Stomach smooth muscle (tissue), 2 donors: Measurements from ENCODE around the gene EDN2.

Source experiments
- H3K27ac ChIP-seq: one replicate; pipeline ENCODE4 v1.7.0; 2013; ENCODE audit warnings: mild to moderate bottlenecking, low read length, inconsistent platforms
- H3K27me3 ChIP-seq, 2 donors: one replicate each; pipeline ENCODE4 v1.7.0; 2013; ENCODE audit warnings: low read length in 2 of 2; ENCODE audit not compliant: insufficient read depth in 2 of 2, control insufficient read depth in 1 of 2
- H3K36me3 ChIP-seq, 2 donors: one replicate each; pipeline ENCODE4 v1.7.0; 2013; ENCODE audit warnings: low read length in 2 of 2; ENCODE audit not compliant: control insufficient read depth in 2 of 2, insufficient read depth in 2 of 2
- H3K4me1 ChIP-seq: one replicate; pipeline ENCODE4 v1.7.0; 2013; ENCODE audit warnings: low read length; ENCODE audit not compliant: control insufficient read depth, insufficient read depth
- H3K4me3 ChIP-seq, 2 donors: one replicate each; pipeline ENCODE4 v1.7.0; 2013; ENCODE audit warnings: low read length in 2 of 2
- H3K9ac ChIP-seq, 2 donors: one replicate each; pipeline ENCODE4 v1.7.0; 2013; ENCODE audit warnings: low read length in 2 of 2, mild to moderate bottlenecking in 1 of 2
- H3K9me3 ChIP-seq, 2 donors: one replicate each; pipeline ENCODE4 v1.7.0; 2013; ENCODE audit warnings: low read length in 2 of 2; ENCODE audit not compliant: control insufficient read depth in 2 of 2
- donor health status: healthy.
- donor health status: Pancreatic carcinoma.

The EDN2 gene

DNA sequence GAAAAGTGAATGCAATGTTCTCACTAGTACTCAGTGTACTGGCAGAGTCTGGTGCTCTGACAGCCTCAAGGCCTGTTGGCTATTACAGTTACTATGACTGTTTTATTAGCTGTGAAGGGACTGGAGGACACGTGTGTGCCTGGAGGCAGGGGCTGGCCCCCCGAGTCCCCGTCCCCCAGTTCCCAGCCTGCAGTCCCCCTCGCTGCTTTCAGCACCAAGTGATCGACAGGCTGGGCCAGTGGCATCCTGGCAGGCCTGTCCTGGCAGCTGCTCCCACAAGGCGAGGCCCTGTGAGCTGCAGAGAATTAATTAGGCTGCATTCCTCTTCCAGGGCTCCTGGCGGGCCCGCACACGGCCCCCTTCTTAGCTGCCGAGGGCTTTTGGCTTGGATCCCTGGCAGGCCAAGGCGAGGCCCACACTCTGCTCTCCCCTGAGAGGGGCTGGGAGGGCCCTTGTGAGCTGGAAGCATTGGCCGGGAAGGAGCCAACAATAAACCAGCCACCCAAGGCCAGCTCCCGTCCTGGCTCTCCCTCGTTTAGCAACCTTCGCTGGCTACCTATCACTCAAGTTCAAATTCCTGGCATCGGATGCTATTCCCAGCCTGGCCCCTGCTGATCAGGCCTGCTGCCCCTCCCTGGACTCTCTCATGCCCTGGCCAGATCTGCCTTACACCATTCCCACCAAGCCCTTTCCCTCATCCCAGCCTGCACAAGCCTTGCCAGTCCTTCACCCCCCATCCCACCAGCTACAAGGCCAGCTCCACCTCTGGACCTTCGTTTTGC is 9.8 kb downstream of the EDN2 start:
- Histone ChIP-seq H3K27ac (peak overlapping the region; percentile 76), H3K9ac (peak overlapping the region; percentile 5 to 18), H3K4me1 (peaks cover 44% of the 10 kb centered on the region), H3K36me3 (no peaks in the 10 kb centered on the region), H3K4me3 (peak overlapping the region in 1 of 2 donors; percentile 8), H3K9me3 (no peaks in the 10 kb centered on the region), H3K27me3 (no peaks in the 10 kb centered on the region)

- Histone ChIP-seq H3K4me1 (peaks cover 37% of the 10 kb centered on the region), H3K4me3 (no peak overlapping the region), H3K36me3 (no peaks in the 10 kb centered on the region), H3K27ac (peak overlapping the region; percentile 76), H3K9ac (peak overlapping the region; percentile 6 to 55), H3K9me3 (no peaks in the 10 kb centered on the region), H3K27me3 (no peaks in the 10 kb centered on the region)
Measured at GRCh38 chr1:41473738-41474362, 10.6 kb downstream of the EDN2 start.

DNA sequence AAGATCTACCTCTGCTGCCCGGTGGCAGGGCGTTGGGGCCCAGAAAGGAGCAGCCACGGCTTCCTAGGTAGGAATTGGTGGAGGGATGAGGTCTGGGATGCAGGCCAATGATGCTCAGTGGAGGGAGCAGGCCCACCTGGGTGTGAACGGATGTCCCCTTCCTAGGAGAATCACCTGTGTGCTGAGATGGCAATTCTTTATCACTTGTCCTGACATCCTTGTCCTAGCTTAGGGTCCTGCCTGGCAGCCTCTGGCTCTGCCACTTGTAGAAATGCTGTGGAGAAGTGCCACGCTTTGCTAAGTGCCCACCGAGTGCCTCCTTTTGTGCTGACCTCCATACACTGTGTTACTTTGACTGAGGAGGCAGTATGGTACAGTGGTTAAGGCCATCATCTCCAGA is 12.8 kb downstream of the EDN2 start:
- H3K9me3 ChIP-seq, result no peaks in the 10 kb centered on the region
- H3K4me1 ChIP-seq, result peaks cover 25% of the 10 kb centered on the region

DNA sequence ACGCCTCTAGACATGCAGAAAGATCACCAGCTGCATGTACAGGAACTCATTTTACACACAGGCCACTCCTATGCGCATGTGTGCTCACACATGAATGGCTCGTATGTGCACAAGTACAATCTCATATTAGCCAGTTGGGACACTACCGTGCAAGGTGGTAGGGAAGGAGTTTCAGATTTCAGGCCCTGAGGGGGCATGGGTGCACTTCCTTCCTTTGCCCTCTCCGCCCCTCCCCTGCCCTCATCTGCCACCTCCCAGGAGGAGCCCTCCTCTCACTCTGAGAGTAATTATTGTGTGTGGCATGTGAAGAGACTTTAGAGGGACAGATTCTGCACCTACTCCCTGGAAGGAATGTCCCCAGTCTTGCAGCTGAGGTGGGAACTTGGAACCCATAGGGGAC is 14.8 kb downstream of the EDN2 start:
- H3K36me3 ChIP-seq, result no peaks in the 10 kb centered on the region
- no peak overlapping the region for H3K27ac ChIP-seq
- no peak overlapping the region for H3K4me3 ChIP-seq
- peaks cover 14% of the 10 kb centered on the region for H3K4me1 ChIP-seq
- peak overlapping the region in 1 of 2 donors; percentile 21 for H3K9ac ChIP-seq
- no peaks in the 10 kb centered on the region for H3K27me3 ChIP-seq
- H3K9me3 ChIP-seq, result no peaks in the 10 kb centered on the region

More for the DNA sequence above, 12.8 kb downstream of the EDN2 start:
- no peaks in the 10 kb centered on the region for H3K27me3 ChIP-seq
- no peak overlapping the region for H3K27ac ChIP-seq
- no peak overlapping the region for H3K9ac ChIP-seq
- H3K4me3 ChIP-seq, result no peak overlapping the region
- no peaks in the 10 kb centered on the region for H3K36me3 ChIP-seq

GRCh38 chr1:41468122-41468762 is 16.2 kb downstream of the EDN2 start:
- no peak overlapping the region for H3K4me3 ChIP-seq
- H3K27ac ChIP-seq, result no peak overlapping the region
- no peaks in the 10 kb centered on the region for H3K36me3 ChIP-seq
- H3K27me3 ChIP-seq, result no peaks in the 10 kb centered on the region
- H3K9me3 ChIP-seq, result no peaks in the 10 kb centered on the region
- peaks cover 2% of the 10 kb centered on the region for H3K4me1 ChIP-seq
- no peak overlapping the region for H3K9ac ChIP-seq

GRCh38 chr1:41467673-41468072 is 16.8 kb downstream of the EDN2 start:
- Histone ChIP-seq H3K4me3 (no peak overlapping the region), H3K27me3 (no peaks in the 10 kb centered on the region), H3K9ac (no peak overlapping the region), H3K9me3 (no peaks in the 10 kb centered on the region), H3K27ac (no peak overlapping the region), H3K4me1 (peaks cover 2% of the 10 kb centered on the region), H3K36me3 (no peaks in the 10 kb centered on the region)

DNA sequence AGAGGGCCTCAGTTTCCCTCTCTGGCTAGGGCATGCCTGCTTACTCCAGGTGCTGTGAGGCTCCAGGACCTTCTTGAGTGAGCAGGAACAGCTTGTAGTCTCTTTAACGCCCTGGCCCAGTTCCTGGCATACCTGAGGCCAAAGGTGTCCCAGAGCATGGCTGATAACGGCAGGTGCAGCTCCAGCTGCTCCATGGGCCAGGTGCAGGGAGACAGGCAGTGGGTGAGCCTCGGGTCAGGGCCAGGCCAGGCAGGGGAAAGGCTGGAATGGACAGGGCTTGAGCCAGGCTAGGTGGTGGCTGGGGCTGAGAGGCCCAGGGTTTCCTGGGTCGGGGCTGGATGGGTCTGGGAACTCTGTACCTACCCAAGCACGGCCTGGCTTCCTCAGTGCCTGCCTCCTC is 18.3 kb downstream of the EDN2 start:
- no peak overlapping the region for H3K9ac ChIP-seq
- no peak overlapping the region for H3K4me3 ChIP-seq
- H3K27me3 ChIP-seq, result no peaks in the 10 kb centered on the region
- H3K9me3 ChIP-seq, result no peaks in the 10 kb centered on the region
- H3K4me1 ChIP-seq, result peaks cover 10% of the 10 kb centered on the region
- no peak overlapping the region for H3K27ac ChIP-seq
- H3K36me3 ChIP-seq, result no peaks in the 10 kb centered on the region

DNA sequence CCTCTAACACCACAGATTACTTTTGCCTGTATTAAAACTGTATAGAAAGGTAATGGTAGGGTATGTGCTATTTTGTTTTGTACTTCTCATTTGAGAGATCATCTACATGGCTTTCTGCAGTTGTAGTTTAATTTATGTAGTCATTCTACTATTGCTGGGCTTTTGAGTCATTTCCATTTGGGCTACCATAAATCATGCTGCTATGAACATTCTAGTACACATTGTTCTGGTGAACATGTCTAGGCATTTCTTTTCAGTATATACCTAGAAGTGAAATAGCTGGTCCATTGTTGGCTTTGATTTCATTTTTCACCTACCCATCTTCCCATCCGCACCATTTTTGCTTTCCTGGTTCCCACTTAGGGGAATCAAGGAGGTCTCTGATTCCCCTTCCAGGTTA is 18.7 kb downstream of the EDN2 start:
- Histone ChIP-seq H3K27ac (no peak overlapping the region), H3K36me3 (no peaks in the 10 kb centered on the region), H3K9ac (no peak overlapping the region), H3K4me1 (peaks cover 10% of the 10 kb centered on the region), H3K27me3 (no peaks in the 10 kb centered on the region), H3K9me3 (no peaks in the 10 kb centered on the region), H3K4me3 (no peak overlapping the region)

- no peak overlapping the region for H3K9ac ChIP-seq
- no peak overlapping the region for H3K4me3 ChIP-seq
- no peak overlapping the region for H3K27ac ChIP-seq
- no peaks in the 10 kb centered on the region for H3K27me3 ChIP-seq
- H3K9me3 ChIP-seq, result no peaks in the 10 kb centered on the region
- no peaks in the 10 kb centered on the region for H3K36me3 ChIP-seq
- peaks cover 10% of the 10 kb centered on the region for H3K4me1 ChIP-seq
Measured at GRCh38 chr1:41464885-41465284, 19.6 kb downstream of the EDN2 start.

GRCh38 chr1:41463516-41463915 is 21.0 kb downstream of the EDN2 start:
- Histone ChIP-seq H3K9ac (no peak overlapping the region), H3K4me3 (no peak overlapping the region), H3K27me3 (no peaks in the 10 kb centered on the region), H3K36me3 (no peaks in the 10 kb centered on the region), H3K27ac (no peak overlapping the region), H3K4me1 (peaks cover 10% of the 10 kb centered on the region), H3K9me3 (no peaks in the 10 kb centered on the region)

DNA sequence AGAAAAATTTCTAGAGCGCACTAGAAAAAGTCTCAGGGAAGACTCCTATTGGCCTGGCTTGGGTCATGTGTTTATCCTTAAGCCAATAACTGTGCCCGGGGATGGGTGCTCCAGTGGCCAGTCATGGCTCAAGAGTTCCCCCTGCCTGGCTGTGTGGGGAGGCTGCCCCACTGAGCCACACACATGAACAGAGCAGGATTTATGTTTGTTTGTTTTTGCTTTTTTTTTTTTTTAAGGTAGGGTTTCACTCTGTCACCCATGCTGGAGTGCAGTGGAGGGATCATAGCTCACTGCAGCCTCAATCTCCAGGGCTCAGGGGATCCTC is 21.8 kb downstream of the EDN2 start:
- H3K27me3 ChIP-seq, result no peaks in the 10 kb centered on the region
- no peak overlapping the region for H3K4me3 ChIP-seq
- H3K27ac ChIP-seq, result no peak overlapping the region
- H3K9ac ChIP-seq, result no peak overlapping the region
- H3K36me3 ChIP-seq, result no peaks in the 10 kb centered on the region
- H3K4me1 ChIP-seq, result peaks cover 8% of the 10 kb centered on the region
- no peaks in the 10 kb centered on the region for H3K9me3 ChIP-seq
